ENCODE measurements around the gene NMUR1. TPM values are rescaled to one million over a fixed set of nuclear protein-coding genes. Genes with fewer than 3 reads are reported as not detected.
A peak's percentile ranks its signal among the peaks of the same experiment; 100 is the strongest.

Gene NMUR1
- total RNA-seq, 4 donors from 2014 or later = 0.07 TPM; not detected in 3

DNA sequence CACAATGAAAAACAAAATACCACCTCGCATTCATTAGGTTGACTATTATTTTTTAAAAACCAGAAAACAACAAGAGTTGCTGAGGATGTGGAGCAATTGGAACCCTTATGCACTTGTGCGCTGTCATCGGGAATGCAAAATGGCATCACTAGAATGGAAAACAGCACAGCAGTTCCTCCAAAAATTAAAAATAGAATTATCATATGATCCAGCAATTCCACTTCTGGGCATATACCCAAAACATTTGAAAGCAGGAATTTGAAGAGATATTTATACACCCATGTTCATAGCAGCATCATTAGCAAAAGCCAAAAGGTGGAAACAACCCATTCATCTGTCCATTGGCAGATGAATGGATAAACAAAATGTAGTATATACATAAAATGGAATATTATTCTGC is 11.9 kb upstream of the NMUR1 start:
- ATAC-seq = peak; percentile 45 to 67
- no peak for TF ChIP-seq POLR2A (IDR thresholded peaks at IDR 0.05)
- TF ChIP-seq, protein P1, sequence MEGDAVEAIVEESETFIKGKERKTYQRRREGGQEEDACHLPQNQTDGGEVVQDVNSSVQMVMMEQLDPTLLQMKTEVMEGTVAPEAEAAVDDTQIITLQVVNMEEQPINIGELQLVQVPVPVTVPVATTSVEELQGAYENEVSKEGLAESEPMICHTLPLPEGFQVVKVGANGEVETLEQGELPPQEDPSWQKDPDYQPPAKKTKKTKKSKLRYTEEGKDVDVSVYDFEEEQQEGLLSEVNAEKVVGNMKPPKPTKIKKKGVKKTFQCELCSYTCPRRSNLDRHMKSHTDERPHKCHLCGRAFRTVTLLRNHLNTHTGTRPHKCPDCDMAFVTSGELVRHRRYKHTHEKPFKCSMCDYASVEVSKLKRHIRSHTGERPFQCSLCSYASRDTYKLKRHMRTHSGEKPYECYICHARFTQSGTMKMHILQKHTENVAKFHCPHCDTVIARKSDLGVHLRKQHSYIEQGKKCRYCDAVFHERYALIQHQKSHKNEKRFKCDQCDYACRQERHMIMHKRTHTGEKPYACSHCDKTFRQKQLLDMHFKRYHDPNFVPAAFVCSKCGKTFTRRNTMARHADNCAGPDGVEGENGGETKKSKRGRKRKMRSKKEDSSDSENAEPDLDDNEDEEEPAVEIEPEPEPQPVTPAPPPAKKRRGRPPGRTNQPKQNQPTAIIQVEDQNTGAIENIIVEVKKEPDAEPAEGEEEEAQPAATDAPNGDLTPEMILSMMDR (IDR thresholded peaks at IDR 0.05 in 4 of 5, conservative IDR thresholded peaks at IDR 0.05 in 1 of 5) = no peak
- peak overlapping the region in 3 of 4 donors; percentile 41 to 68 (median 59) for H3K27ac ChIP-seq

DNA sequence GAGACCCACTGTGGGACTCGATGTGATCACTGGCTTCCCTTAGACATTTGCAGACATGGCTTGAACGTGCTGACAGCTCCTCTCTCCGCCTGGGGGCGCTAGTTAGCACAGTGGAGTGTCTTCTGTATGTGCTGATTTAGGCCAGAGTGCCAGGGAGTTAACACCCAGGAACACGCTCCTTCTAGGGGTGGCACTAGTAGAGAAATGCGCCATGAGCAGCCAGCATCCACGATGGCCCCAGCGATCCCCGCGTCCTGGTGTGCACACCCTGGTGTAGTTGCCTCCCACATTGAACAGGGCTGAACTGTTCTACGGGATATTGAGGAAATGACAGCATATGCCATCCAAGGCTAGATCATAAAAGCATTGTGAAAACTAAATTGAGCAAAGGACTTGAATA is 11.4 kb upstream of the NMUR1 start:
- no peaks in the 10 kb centered on the region for H3K27me3 ChIP-seq
- peak overlapping the region in 3 of 4 donors; percentile 41 to 68 (median 59) for H3K27ac ChIP-seq
- peaks cover 0 to 7% (median 0%) of the 10 kb centered on the region in 3 donors for H3K9me3 ChIP-seq
- H3K4me3 ChIP-seq = peak overlapping the region in 1 of 4 donors; percentile 25
- peak; percentile 20 to 78 for ATAC-seq
- in situ Hi-C loops (cut with MboI; ENCODE audit: low sequenced_read_pairs in 4 of 4) (no loop called here), intact Hi-C loops (cut with DNase I; ENCODE audit: low total_unique reads) (no loop called here)
- H3K36me3 ChIP-seq = no peaks in the 10 kb centered on the region
- DNase-seq = peak in 1 of 2 donors; percentile 56
- TF ChIP-seq, protein P1 (IDR thresholded peaks at IDR 0.05 in 4 of 5, conservative IDR thresholded peaks at IDR 0.05 in 1 of 5) = peak in 2 of 5 experiments; percentile 26 to 38
- TF ChIP-seq POLR2A (IDR thresholded peaks at IDR 0.05) = no peak
- H3K4me1 ChIP-seq = peaks cover 6 to 20% of the 10 kb centered on the region in 2 donors

More for the DNA sequence above, 11.9 kb upstream of the NMUR1 start:
- Histone ChIP-seq H3K36me3 (no peaks in the 10 kb centered on the region), H3K4me1 (peaks cover 6 to 20% of the 10 kb centered on the region in 2 donors), H3K27me3 (no peaks in the 10 kb centered on the region), H3K4me3 (peak overlapping the region in 1 of 4 donors; percentile 25), H3K9me3 (peaks cover 0 to 7% (median 0%) of the 10 kb centered on the region in 3 donors)
- DNase-seq = no peak
- intact Hi-C loops (cut with DNase I; ENCODE audit: low total_unique reads) (no loop called here), in situ Hi-C loops (cut with MboI; ENCODE audit: low sequenced_read_pairs in 4 of 4) (no loop called here)

- Histone ChIP-seq H3K36me3 (no peaks in the 10 kb centered on the region), H3K4me1 (peaks cover 0 to 15% of the 10 kb centered on the region in 2 donors), H3K4me3 (no peak overlapping the region), H3K27me3 (no peaks in the 10 kb centered on the region), H3K27ac (no peak overlapping the region), H3K9me3 (peaks cover 0 to 7% (median 0%) of the 10 kb centered on the region in 3 donors)
- no peak for ATAC-seq
- in situ Hi-C loops (cut with MboI; ENCODE audit: low sequenced_read_pairs in 4 of 4) (no loop called here), intact Hi-C loops (cut with DNase I; ENCODE audit: low total_unique reads) (no loop called here)
- TF ChIP-seq, protein P1 (IDR thresholded peaks at IDR 0.05 in 4 of 5, conservative IDR thresholded peaks at IDR 0.05 in 1 of 5) = no peak
- no peak for TF ChIP-seq POLR2A (IDR thresholded peaks at IDR 0.05)
- no peak for DNase-seq
These were observed 9.7 kb upstream of the NMUR1 start for GRCh38 chr2:231539991-231540390.

GRCh38 chr2:231535961-231536360 is 5.7 kb upstream of the NMUR1 start:
- Histone ChIP-seq H3K9me3 (no peaks in the 10 kb centered on the region), H3K27me3 (no peaks in the 10 kb centered on the region), H3K27ac (no peak overlapping the region), H3K4me1 (peaks cover 0 to 4% of the 10 kb centered on the region in 2 donors), H3K36me3 (no peaks in the 10 kb centered on the region), H3K4me3 (no peak overlapping the region)
- TF ChIP-seq POLR2A (IDR thresholded peaks at IDR 0.05) = no peak
- TF ChIP-seq, protein P1 (IDR thresholded peaks at IDR 0.05 in 4 of 5, conservative IDR thresholded peaks at IDR 0.05 in 1 of 5) = no peak
- ATAC-seq (no peak), DNase-seq (no peak)
- intact Hi-C loops (cut with DNase I; ENCODE audit: low total_unique reads) (no loop called here), in situ Hi-C loops (cut with MboI; ENCODE audit: low sequenced_read_pairs in 4 of 4) (no loop called here)

DNA sequence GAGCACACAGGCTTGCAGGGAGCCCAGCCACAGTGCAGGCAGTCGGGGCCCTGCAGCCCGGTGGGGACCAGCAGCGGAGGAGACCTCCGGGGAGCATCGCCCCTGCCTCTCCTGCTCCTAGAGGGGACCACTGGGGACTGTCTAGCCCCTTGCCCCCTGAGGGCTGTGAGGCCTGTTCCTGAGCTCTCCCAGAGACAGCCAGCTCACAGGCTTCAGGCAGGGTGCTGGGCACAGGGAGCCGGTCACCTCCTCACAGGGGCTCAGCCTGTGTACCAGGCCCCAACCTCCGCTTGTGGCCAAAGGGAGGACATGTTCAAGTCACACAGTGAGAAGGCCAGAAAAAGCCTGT is 3.5 kb upstream of the NMUR1 start:
- H3K4me3 ChIP-seq = no peak overlapping the region
- H3K36me3 ChIP-seq = no peaks in the 10 kb centered on the region
- TF ChIP-seq POLR2A (IDR thresholded peaks at IDR 0.05) = no peak
- TF ChIP-seq, protein P1 (IDR thresholded peaks at IDR 0.05 in 4 of 5, conservative IDR thresholded peaks at IDR 0.05 in 1 of 5) = no peak
- peaks cover 4 to 7% (median 6%) of the 10 kb centered on the region in 3 donors for H3K27me3 ChIP-seq
- H3K9me3 ChIP-seq = no peaks in the 10 kb centered on the region
- DNase-seq = no peak
- H3K27ac ChIP-seq = no peak overlapping the region
- in situ Hi-C loops (cut with MboI; ENCODE audit: low sequenced_read_pairs in 4 of 4) = no loop called here
- intact Hi-C loops (cut with DNase I; ENCODE audit: low total_unique reads) = no loop called here
- H3K4me1 ChIP-seq = peaks cover 0 to 4% of the 10 kb centered on the region in 2 donors
- no peak for ATAC-seq
